ENCODE measurements around the gene MRPL11.

Gene MRPL11

GRCh38 chr11:66428933-66429332, 9.7 kb downstream of the MRPL11 start:
- DNase-seq = no peak

GRCh38 chr11:66426314-66426713, 12.3 kb downstream of the MRPL11 start:
- no peak for DNase-seq

GRCh38 chr11:66421492-66422205, 17.0 kb downstream of the MRPL11 start:
- DNase-seq = peak; percentile 88

GRCh38 chr11:66420671-66421476, 17.8 kb downstream of the MRPL11 start, which contains the start of gene NPAS4:
Gene NPAS4, plus strand, starts transcription at chr11:66421035. Its CDS starts 145 bp downstream, at chr11:66421180.
- no peak for DNase-seq

- no peak for DNase-seq
Observed at GRCh38 chr11:66419825-66420224, 18.8 kb downstream of the MRPL11 start.

- DNase-seq = no peak
Observed at GRCh38 chr11:66418986-66419308, 19.7 kb downstream of the MRPL11 start.

GRCh38 chr11:66418168-66418985, 20.3 kb downstream of the MRPL11 start:
- peak; percentile 46 for DNase-seq

- no peak for DNase-seq
Observed at GRCh38 chr11:66417000-66417399, 21.6 kb downstream of the MRPL11 start.

GRCh38 chr11:66415423-66415822, 23.2 kb downstream of the MRPL11 start:
- DNase-seq = no peak

GRCh38 chr11:66414120-66414934, 24.3 kb downstream of the MRPL11 start:
- DNase-seq = no peak

GRCh38 chr11:66413167-66413566, 25.5 kb downstream of the MRPL11 start:
- DNase-seq = no peak

- DNase-seq = no peak
Observed at GRCh38 chr11:66412110-66412509, 26.5 kb downstream of the MRPL11 start.

- no peak for DNase-seq
Observed at GRCh38 chr11:66411323-66411722, 27.3 kb downstream of the MRPL11 start.

- no peak for DNase-seq
Observed at GRCh38 chr11:66410191-66410590, 28.5 kb downstream of the MRPL11 start.

- DNase-seq = no peak
Observed at GRCh38 chr11:66409226-66409625, 29.4 kb downstream of the MRPL11 start.

GRCh38 chr11:66408488-66409214, 30.0 kb downstream of the MRPL11 start:
- DNase-seq = peak; percentile 90

GRCh38 chr11:66407651-66408050, 31.0 kb downstream of the MRPL11 start:
- DNase-seq = no peak

- no peak for DNase-seq
Observed at GRCh38 chr11:66393954-66394353, 44.7 kb downstream of the MRPL11 start.

- no peak for DNase-seq
Observed at GRCh38 chr11:66391322-66391721, 47.3 kb downstream of the MRPL11 start.

- peak; percentile 78 for DNase-seq
Observed at GRCh38 chr11:66388780-66389386, 49.8 kb downstream of the MRPL11 start.

Measured in CD4-positive, alpha-beta T cell treated with Interleukin-12 subunit alpha and Interleukin-12 subunit beta, for 1 hour (primary cell).